GM21515 (cell line): ENCODE results near the gene FSTL4.

ENCODE experiments used
- ATAC-seq: cut with Tn5 transposase; IDR thresholded peaks from one replicate; pipeline ENCODE4 v1.9.1; 2021; ENCODE audit not compliant: unreplicated experiment

FSTL4 gene

GRCh38 chr5:133331941-133332340 is 280.4 kb downstream of the FSTL4 start:
- no peak for ATAC-seq

DNA sequence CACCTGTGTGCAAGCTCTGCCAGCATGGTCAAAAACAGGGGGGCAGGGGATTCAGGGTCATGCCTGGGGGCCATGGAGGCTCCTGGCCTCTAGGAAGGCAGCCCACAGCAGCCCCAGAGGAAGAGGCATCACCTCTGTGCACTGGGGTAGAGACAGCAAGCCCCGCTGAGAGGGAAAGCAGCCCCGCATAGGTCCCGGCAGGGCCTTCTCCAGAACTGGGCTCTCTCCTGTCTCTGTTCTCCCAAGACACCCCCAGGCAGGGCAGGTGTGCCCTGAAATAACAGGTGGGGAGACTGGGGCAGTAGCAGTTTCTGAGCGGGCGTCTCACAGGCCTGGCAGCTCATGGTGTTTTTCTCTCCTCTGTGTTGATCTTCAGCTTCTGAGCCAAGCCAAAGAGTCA is 281.4 kb downstream of the FSTL4 start:
- ATAC-seq = no peak

GRCh38 chr5:133328800-133329199 is 283.5 kb downstream of the FSTL4 start:
- no peak for ATAC-seq

DNA sequence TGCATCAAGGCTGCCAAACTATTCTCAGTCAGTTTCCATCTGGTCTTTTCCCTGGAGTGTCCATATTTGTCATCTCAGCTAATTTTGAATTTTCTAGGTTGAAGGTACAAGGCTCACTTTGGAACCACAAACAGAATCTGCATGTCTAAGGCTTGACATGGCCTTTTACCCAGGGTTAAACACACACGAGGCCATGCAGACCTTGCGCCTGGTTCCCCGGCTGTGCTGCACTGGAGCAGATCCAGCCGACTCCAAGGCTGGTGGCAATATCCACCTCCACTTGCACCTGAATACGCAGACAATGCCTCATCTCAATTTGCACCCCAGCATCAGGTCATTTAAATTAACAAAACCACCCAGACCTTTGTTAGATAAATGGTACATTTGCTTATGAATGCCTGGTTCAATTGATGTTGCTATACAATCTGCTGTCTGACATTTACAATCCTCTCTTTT is 284.4 kb downstream of the FSTL4 start:
- ATAC-seq = no peak

DNA sequence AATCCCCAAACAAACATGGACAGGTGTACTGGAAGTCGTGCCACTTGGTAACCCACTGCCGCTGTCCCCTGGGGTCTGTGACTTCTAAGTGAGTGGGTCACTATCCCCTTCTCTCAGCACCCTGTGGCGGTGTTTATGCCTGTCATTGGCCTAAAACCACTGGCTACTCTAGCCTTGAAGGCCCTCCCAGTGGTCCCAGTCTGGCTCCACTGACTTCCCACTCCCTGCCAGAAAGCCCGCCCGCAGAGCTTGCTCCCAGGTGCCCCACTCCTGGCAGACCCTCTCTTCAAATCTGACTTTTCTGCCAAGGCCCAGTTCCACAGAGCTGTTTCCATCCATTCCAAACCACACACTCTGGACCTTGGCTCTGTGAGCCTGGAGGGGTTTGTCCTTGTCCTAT is 286.0 kb downstream of the FSTL4 start:
- no peak for ATAC-seq

- no peak for ATAC-seq
Measured at GRCh38 chr5:133325864-133326263, 286.5 kb downstream of the FSTL4 start.

DNA sequence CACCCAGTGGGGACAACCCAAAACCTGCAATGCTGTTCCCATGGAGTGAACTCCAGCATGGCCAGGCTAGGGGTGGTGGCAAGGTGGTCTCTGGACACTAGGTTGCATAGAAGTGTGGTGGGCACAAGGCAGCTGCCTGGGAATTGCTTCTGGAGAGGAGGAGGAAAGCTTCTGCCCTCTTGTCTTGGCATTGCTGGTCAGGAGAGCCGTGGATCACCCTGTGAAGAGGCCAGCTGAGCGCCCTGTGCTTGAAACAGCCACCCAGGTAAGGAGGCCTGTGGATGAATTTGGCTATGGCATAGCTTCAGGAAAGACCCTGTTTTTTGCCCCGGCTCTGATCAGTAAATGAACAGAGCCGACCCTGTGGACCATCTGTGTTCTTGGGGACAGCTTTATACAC is 287.4 kb downstream of the FSTL4 start:
- ATAC-seq = no peak

DNA sequence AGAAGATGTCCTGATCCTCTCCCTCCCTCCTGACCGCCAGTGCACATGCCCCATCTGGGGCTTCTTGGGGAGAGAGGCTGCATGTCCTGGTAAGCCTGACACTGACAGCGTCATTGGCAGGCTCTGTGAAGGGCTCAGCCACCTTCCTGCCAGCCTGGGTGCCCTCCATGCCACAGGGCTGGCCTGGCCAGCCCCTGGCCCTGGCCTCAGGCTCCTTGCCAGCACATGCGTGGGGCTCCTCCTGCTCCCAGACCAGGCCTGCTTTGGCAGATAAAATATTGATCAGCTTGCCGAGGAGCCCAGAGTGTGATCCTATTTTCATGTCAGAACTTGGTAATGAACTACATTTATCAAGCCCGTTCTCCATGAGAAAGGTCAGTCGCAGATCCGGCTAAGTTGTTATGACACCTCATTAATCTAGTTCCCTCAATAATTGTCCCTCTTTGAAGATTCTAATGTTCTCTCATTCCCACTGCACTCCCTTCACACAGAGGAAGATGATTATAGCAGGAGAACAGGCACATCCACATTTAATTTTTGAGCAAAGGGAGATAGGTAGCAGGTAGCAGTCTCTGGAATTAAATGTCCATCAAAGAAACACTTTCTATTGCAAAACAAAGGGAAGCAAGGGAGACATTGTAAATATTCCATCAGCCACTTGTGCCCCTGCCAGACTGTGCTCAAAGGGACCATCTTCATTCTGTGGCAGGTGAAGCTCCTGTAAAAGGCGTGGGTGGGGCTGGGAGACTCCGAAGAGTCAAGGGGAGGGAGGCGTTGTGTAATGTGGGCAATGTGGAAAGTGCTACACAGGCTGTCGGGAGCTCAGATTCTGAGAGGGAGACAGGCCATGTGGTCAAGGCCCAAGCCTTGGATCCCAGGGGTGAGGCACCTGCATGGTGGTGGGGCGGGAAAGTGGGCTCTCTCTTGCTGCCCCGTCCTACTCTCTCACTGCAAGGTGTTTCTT is 288.6 kb downstream of the FSTL4 start:
- ATAC-seq = no peak

DNA sequence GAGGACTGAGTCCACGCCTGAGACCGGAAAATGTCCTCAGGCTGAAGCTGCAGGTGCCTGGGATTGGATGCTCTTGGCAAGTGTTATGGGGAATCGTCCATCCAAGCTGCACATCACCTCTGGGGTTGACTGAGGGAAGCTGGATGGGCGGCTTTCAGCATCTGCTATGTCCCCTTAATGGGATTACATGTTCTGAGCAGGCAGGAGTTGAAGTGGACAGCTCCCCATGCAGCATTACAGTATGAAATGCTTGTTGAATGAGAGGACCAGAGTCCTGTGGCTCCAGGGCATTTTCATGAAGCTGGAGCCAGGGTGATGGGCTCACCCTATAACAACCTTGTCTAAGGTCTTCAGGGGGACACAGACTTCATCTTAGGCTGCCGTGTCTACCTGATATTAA is 289.6 kb downstream of the FSTL4 start:
- no peak for ATAC-seq

GRCh38 chr5:133321833-133322420 is 290.4 kb downstream of the FSTL4 start:
- ATAC-seq = no peak

DNA sequence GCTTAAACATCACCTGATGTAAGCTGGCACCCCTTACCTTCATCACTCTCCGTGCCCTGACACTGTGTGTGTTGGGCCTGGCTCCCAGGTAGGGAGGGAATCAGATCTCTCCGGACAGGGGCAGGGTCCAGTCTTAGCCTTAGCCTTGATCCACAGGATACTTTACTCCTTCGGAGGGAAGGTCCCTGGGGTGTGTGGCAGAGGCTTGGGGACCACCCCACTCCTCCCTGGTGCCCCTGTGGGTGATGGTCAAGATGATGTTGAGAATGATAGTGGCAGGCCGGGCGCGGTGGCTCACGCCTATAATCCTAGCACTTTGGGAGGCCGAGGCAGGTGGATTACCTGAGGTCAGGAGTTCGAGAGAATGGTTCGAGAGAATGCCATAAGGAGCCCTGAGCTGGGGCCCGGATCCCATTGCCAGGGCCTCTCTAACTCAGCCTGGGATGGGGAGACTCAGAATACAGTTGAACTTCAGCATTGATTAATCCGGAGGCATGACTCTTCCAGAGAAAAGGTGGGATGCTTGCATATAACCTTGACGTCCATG is 291.0 kb downstream of the FSTL4 start:
- no peak for ATAC-seq

DNA sequence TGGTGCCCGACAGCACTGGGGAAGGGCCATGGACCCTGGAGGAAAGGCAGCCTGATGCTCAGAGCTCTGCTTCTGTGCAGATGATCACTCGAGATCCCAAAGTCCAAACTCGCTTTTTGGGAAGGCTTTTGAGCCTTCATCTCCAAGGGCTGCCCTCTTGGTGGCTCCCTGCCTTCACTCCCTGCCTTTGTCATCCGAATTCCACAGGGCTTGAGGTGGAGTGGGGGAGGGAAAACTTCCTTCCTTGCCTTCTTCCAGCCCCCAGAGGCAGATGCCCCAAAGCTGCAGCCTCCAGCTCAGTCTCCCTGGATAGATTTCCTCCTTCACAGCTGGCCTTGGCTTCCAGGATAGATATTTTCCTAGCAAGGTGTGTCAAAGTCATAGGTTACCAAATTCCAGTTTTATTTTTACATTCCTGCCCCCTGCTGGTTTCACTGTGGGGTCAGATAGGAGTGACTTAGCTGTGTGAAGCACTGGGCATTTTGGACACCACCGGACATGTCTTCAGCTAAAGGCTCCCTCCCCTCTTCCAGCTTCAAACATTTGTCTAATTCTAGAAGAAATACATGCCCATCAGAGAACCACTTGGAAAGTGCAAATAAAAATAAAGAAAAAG is 292.3 kb downstream of the FSTL4 start:
- no peak for ATAC-seq

- ATAC-seq = no peak
Measured at GRCh38 chr5:133319244-133319643, 293.1 kb downstream of the FSTL4 start.

- no peak for ATAC-seq
Measured at GRCh38 chr5:133317558-133317957, 294.8 kb downstream of the FSTL4 start.

- ATAC-seq = no peak
Measured at GRCh38 chr5:133316346-133317343, 295.7 kb downstream of the FSTL4 start.

- ATAC-seq = no peak
Measured at GRCh38 chr5:133314086-133314485, 298.3 kb downstream of the FSTL4 start.

GRCh38 chr5:133311176-133311575 is 301.2 kb downstream of the FSTL4 start:
- ATAC-seq = no peak

DNA sequence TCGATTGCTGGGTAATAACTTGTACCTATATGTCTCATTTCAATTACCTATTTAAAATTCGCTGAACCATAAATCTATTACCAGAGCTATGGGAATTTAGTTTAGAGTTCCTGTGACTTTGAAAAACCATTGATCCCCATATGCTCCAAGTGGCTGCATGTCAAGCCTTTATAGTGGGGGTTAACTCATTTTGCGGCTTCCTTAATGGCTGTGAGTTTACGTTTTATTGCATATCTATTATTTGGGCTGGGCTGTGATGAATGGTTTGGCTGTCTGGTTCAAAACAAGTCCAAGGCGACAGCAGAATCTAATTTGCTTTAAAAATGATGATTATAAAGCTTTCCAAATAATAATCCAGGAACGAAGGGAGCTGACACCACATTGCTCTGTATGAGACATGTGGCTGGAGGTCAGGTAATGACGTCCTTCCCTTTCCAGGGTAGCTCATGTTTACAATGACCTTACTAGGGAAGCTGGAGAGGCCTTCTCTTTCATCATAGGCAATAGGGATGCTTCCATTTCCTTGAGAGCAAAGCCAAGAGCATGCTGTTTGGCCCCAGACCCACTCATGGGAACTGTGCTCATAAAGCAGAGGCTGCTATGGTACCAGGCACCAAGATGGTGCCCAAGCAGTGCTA is 302.2 kb downstream of the FSTL4 start:
- no peak for ATAC-seq

DNA sequence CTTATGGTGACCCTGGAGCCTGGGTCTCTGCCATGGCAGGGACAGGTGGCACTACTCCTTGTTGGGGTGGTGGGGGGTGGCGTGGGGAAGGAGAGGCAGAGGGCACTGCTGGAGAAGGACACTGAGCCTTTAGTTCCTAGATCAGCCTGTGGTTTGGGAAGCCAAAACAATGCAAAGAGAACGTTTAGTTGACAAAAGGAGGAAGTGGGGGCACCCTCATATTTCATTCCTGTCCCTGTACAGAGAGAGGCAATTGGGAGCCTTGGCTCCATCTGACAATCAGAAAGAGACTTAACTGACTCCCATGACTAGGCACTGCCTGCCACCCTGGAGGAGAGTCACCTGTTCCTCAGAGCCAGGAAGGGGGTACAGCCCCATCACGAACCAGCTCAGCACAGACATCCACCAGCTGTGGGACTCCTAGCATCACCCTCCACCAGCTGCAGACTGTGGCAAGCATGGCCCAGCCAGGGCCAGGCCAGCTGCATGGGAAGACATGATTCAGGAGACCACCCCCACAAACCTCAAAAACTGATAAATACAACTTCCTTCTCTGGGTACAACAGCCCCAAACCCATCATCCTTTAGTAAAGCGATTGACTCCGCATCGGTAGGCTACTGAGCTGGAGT is 303.1 kb downstream of the FSTL4 start:
- no peak for ATAC-seq
